C1 segment of cervical spinal cord (tissue), 14 donors: ENCODE results near the gene HIF1A.
"Not testable (repeated sequence)": the region's sequence is repeated elsewhere in the genome, so short reads cannot be mapped to it uniquely, and the experiment has no call there.

Experiments
- DNase-seq, 14 donors: peaks; one replicate each; lab custom pipeline; 2025; lab: John Stamatoyannopoulos, UW

Gene HIF1A

DNA sequence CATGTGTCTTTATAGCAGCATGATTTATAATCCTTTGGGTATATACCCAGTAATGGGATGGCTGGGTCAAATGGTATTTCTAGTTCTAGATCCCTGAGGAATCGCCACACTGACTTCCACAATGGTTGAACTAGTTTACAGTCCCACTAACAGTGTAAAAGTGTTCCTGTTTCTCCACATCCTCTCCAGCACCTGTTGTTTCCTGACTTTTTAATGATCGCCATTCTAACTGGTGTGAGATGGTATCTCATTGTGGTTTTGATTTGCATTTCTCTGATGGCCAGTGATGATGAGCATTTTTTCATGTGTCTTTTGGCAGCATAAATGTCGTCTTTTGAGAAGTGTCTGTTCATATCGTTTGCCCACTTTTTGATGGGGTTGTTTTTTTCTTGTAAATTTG lies 12.5 kb downstream of the HIF1A start:
- DNase-seq = not testable (repeated sequence)

GRCh38 chr14:61708693-61709092 lies 13.4 kb downstream of the HIF1A start:
- not testable (repeated sequence) for DNase-seq

DNA sequence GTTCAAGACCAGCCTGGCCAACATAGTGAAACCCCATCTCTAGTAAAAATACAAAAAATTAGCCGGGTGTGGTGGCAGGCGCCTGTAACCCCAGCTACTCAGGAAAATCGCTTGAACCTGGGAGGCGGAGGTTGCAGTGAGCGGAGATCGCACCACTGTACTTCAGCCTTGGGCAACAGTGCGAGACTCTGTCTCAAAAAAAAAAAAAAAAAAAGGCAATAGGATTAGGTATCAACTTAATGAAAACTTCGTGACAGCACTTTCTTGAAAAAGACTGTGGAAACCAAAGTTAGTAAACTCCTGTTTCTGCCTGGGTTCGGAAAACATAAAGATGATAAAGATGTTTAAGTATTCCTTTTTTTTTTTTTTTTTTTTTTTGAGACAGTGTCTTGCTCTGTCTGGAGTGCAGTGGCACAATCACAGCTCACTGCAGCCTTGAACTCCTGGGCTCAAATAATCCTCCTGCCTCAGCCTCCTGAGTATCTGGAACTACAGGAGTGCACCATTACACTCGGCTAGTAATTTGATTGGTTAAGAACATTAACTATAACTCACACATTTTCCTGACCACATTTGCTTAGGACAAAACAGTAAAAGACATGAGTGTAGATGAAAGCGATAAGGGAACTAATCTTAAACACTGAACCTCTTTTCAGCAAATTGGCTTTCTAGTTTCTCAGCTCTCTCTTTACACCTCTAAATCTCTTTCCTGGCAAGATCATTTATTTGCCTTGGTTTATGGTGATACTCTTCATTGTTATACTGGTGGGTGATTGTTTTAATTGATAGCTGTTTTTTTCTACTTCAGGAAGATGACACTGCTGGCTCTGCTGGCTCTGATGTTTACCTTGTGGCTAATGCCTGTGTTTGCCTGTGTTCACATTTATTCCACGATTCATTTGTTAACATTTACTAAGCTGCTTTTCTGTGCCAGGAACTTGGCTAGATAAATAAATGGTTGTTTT lies 15.8 kb downstream of the HIF1A start:
- no peak for DNase-seq

DNA sequence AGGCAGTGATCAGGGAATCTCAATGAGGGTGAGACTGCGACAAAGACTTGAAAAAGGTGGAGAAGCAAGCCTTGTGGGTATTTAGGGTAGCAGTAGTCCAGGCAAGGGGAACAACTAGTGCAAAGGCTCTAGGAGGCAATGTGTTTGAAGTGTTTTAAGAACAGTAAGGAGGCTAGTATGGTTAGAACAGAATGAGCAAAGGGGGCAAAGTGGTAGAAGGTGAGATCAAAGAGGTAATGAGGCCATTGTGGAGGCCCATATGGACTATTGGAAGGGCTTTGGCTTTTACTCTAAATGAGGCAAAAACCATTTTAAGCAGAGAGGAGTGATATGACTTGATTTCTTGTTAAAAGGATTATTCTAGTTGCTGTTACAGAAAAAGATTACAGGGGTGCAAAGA lies 16.8 kb downstream of the HIF1A start:
- DNase-seq = no peak

DNA sequence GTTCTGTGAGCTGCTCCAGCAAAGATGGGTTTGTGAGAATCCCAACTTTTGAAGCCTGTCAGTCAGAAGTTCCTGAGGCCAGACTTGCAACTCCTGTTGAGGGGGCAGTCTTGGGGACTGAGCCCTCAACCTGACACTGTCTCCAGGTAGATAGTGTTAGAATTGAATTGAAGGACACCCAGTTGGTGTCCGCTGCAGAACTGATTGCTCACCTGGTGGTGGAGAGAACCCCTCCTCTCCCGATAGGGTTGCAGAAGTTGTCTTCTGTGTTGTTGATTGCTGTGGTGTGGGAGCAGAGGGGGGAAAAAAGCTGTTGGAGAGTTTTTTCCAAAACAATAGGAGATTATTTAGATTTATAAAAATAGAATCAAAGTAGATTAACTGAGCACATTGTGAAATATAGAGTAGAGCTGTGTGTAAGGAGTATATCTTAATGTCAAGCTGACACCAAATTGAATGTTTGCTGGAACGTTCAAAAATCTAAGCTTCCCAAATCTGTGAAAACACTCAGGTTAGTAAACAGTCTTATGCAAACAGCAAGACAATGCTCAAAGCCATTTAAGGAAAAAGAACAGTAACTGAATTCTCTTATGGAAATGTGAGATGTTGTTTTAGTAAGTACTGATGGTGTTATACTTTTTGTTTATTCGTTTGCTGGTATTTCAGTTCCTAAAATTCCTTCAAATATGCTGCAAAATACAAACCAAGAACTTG lies 18.6 kb downstream of the HIF1A start:
- no peak for DNase-seq

DNA sequence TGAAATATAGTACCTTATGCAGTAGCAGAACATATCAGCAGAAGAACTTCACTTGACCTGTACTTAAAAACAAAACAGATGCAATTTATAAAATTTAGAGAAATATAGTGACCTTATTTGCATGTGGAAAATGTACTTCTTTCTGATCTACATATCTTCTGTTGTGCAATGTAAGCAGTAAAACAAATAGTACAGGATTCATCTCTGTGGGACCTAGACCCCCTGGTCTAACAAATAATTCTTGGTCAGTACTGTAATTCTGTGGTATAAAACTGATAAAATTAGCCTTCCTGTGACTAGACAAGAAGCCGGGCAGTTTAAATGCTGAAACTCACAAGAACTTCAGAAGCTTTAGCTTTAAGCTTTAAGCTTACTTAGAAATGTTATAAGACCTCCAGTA lies 21.6 kb downstream of the HIF1A start:
- DNase-seq = no peak

GRCh38 chr14:61718039-61718438 lies 22.7 kb downstream of the HIF1A start:
- DNase-seq = no peak

GRCh38 chr14:61719344-61720293 lies 24.3 kb downstream of the HIF1A start:
- no peak for DNase-seq

DNA sequence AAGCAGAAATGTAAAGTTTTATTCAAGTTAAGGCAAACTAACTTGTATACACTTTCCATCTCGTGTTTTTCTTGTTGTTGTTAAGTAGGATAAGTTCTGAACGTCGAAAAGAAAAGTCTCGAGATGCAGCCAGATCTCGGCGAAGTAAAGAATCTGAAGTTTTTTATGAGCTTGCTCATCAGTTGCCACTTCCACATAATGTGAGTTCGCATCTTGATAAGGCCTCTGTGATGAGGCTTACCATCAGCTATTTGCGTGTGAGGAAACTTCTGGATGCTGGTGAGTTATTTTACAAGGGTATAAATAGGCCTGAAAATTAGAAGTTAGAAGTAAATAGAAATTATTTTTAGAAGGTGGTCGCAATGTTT lies 25.0 kb downstream of the HIF1A start:
- no peak for DNase-seq

- no peak for DNase-seq
Observed at GRCh38 chr14:61720741-61721140, 25.4 kb downstream of the HIF1A start.

DNA sequence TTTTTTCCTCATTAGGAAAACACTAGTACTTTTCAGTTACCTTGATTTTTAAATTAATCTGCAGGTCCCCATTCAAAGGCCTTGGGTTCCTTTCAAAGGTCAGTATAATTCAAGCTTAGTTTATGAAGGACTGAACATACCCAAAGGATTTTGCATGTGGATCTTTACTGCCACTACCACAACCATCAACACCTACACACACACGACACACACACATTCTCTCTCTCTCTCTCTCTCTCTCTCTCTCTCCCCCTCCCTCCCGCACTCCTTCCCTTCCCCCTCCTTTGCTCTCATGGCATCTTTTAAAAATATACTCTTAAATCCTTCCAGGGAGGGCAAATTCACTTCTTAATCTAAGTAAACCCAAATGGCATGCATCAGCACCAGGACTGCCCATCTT lies 28.8 kb downstream of the HIF1A start:
- DNase-seq = no peak

DNA sequence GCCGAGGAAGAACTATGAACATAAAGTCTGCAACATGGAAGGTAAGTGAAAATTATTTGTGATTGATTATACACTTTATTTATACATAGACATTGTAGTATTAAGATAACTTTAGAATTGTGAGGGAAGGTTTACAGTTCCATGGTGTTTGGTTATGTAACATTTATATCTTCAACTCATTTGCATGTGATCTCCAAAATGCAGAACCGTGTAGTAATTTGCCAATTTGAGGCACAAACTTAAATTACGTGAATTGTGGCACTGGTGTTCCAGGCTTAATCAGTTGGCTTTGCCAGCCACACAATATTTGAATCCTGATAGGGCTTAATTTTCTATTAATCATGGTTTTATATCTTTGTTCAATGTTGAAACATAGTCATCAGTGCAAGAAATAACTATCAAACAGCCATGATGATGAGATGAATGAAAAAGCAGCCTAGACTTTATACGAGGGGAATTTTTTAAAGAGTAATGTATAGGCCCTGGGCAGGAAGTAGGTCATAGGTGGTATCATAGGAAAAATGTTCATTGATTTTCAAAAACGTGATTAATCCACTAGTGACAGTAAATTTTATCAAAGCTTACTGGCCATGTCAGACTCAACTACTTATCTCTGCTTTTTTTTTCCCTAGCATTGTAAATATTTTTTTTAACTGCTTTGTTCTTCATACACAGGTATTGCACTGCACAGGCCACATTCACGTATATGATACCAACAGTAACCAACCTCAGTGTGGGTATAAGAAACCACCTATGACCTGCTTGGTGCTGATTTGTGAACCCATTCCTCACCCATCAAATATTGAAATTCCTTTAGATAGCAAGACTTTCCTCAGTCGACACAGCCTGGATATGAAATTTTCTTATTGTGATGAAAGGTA lies 31.7 kb downstream of the HIF1A start:
- DNase-seq = no peak

DNA sequence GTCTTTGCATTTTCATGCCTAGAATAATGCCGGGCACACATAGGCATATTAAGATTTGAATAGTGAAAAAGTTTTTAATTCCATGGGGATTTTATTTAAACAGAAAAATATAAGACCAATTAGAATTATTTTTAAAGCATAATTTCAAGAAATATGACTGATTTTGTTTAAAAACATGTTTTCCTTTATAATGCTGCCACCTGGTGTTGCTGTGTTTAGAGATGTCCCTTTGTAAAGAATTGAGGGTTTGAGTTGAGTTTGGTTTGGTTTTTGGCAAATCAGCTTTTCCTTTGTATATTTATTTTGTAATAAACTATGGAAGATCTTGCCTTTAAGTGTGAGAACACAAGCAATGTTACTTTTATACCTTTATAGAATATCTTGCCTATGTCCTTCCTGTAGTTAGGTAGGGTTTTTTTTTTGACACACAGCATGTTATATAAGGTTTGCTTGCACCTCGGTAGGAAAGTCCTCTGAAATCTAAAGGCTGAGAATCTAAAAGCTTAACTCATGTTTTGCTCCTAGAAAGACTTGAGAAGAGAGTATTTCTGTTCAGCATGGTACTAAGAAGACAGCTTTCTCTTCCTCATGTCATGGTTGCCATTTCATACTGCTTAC lies 35.6 kb downstream of the HIF1A start:
- DNase-seq = peak in 1 of 14 donors; percentile 45

- no peak for DNase-seq
Observed at GRCh38 chr14:61733972-61734371, 38.7 kb downstream of the HIF1A start.

DNA sequence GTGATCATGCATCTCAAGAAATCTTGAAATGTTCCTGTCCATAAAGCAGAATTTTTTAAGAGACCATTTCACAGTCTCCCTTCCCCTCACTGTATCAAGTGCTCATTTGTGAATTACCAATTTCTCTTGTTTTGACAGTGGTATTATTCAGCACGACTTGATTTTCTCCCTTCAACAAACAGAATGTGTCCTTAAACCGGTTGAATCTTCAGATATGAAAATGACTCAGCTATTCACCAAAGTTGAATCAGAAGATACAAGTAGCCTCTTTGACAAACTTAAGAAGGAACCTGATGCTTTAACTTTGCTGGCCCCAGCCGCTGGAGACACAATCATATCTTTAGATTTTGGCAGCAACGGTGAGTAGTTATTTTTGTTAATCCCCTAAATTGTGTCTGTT lies 41.4 kb downstream of the HIF1A start:
- no peak for DNase-seq

DNA sequence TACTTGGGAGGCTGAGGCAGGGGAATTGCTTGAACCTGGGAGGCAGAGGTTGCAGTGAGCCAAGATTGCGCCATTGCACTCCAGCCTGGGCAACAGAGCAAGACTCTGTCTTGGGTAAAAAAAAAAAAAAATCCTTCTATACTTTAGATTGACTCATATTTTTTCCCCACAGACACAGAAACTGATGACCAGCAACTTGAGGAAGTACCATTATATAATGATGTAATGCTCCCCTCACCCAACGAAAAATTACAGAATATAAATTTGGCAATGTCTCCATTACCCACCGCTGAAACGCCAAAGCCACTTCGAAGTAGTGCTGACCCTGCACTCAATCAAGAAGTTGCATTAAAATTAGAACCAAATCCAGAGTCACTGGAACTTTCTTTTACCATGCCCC lies 42.6 kb downstream of the HIF1A start:
- no peak for DNase-seq

- DNase-seq = no peak
Observed at GRCh38 chr14:61739133-61739532, 43.8 kb downstream of the HIF1A start.

GRCh38 chr14:61742371-61742770 lies 47.1 kb downstream of the HIF1A start:
- DNase-seq = no peak

- no peak for DNase-seq
Observed at GRCh38 chr14:61744238-61744637, 48.9 kb downstream of the HIF1A start.

- DNase-seq = not testable (repeated sequence)
Observed at GRCh38 chr14:61746346-61746745, 51.0 kb downstream of the HIF1A start.
